ENCODE data around the gene IL7R. TPM values are rescaled to one million over a fixed set of nuclear protein-coding genes. Genes with fewer than 3 reads are reported as not detected.
A peak's percentile ranks its signal among the peaks of the same experiment; 100 is the strongest.

IL7R gene
- total and polyA plus RNA-seq, 10 of the 15 experiments (the other 5 are each of a cell fraction or from before 2014, with no cell fraction given) = 0.40 to 21.1 (median 0.85) TPM

GRCh38 chr5:35921930-35922329 is 65.2 kb downstream of the IL7R start:
- intact Hi-C loops (cut with micrococcal nuclease; ENCODE audit: unreplicated experiment) (loop anchor here (10.0 kb wide), 1 partner anchor 487 kb away; no protein-coding TSS in a partner anchor), in situ Hi-C loops (cut with MboI) (loop anchor here (5.0 kb wide), 3 partner anchors 145 to 830 kb away; no protein-coding TSS in a partner anchor)
- H3K27ac ChIP-seq (ENCODE audit: control insufficient read depth, insufficient read depth) = no peak overlapping the region
- no peak for FAIRE-seq
- no peaks in the 10 kb centered on the region for H4K20me1 ChIP-seq (ENCODE audit: control insufficient read depth, insufficient read depth)
- ChIA-PET SMC1A (ENCODE audit: uncharacterized antibody, unreplicated experiment) (interaction anchor here (1.0 to 13.1 kb wide), 7 partner anchors 15 to 153 kb away, joined by 3 to 276 read pairs (median 4); no protein-coding TSS in a partner anchor), POLR2A (no interaction called here), RAD21 (ENCODE audit: unreplicated experiment) (interaction anchor here (0.7 to 3.4 kb wide), 6 partner anchors 22 to 1842 kb away, joined by 3 to 24 read pairs (median 4); no protein-coding TSS in a partner anchor), CTCF (interaction anchor here (0.7 to 16.3 kb wide), 13 partner anchors 13 to 645 kb away, joined by 3 to 359 read pairs (median 3); partner anchors contain the start of gene SPEF2)
- DNase-seq (ENCODE audit: low read depth, low spot score) = no peak
- no peak for ATAC-seq
- no peak overlapping the region for H3K4me2 ChIP-seq (ENCODE audit: control insufficient read depth, insufficient read depth)
- no peaks in the 10 kb centered on the region; a peak in 1 of 4 replicates for H3K27me3 ChIP-seq (replicated peaks in 1 of 2; ENCODE audit: control insufficient read depth in 2 of 2, insufficient read depth in 2 of 2, low read length in 1 of 2)
- H3K36me3 ChIP-seq (ENCODE audit: control insufficient read depth in 2 of 2, insufficient read depth in 2 of 2, low read length in 1 of 2) = no peaks in the 10 kb centered on the region
- no peak overlapping the region for H3K4me3 ChIP-seq
- 2% methylated on average over 5 of the region's 5 CpGs for WGBS (ENCODE audit: insufficient coverage, insufficient replicate concordance, low lambda C conversion rate, missing lambda C conversion rate)
- H3K79me2 ChIP-seq (ENCODE audit: control insufficient read depth, insufficient read depth, low read length) = no peaks in the 10 kb centered on the region
- peaks cover 4% of the 10 kb centered on the region; the same call in 1 of the 2 replicates for H3K4me1 ChIP-seq (ENCODE audit: control insufficient read depth, insufficient read depth, low read length)
- no peak overlapping the region for H3K9ac ChIP-seq (ENCODE audit: control insufficient read depth, insufficient read depth, low read length)
- H3K9me3 ChIP-seq (replicated peaks; ENCODE audit: control insufficient read depth, insufficient read depth, low read length) = peaks cover 4% of the 10 kb centered on the region; the same call in 2 of the 3 replicates
- no peak overlapping the region for H2AFZ ChIP-seq (ENCODE audit: control insufficient read depth, low read depth, low read length)
- BruUV-seq (replicated peaks) = no TSS peak
- TF ChIP-seq ZBTB33 (IDR thresholded peaks at IDR 0.05) = no peak
- TF ChIP-seq ZNF274 (IDR thresholded peaks at IDR 0.05; ENCODE audit: insufficient read depth, insufficient read length) = no peak
- TF ChIP-seq, protein P1, sequence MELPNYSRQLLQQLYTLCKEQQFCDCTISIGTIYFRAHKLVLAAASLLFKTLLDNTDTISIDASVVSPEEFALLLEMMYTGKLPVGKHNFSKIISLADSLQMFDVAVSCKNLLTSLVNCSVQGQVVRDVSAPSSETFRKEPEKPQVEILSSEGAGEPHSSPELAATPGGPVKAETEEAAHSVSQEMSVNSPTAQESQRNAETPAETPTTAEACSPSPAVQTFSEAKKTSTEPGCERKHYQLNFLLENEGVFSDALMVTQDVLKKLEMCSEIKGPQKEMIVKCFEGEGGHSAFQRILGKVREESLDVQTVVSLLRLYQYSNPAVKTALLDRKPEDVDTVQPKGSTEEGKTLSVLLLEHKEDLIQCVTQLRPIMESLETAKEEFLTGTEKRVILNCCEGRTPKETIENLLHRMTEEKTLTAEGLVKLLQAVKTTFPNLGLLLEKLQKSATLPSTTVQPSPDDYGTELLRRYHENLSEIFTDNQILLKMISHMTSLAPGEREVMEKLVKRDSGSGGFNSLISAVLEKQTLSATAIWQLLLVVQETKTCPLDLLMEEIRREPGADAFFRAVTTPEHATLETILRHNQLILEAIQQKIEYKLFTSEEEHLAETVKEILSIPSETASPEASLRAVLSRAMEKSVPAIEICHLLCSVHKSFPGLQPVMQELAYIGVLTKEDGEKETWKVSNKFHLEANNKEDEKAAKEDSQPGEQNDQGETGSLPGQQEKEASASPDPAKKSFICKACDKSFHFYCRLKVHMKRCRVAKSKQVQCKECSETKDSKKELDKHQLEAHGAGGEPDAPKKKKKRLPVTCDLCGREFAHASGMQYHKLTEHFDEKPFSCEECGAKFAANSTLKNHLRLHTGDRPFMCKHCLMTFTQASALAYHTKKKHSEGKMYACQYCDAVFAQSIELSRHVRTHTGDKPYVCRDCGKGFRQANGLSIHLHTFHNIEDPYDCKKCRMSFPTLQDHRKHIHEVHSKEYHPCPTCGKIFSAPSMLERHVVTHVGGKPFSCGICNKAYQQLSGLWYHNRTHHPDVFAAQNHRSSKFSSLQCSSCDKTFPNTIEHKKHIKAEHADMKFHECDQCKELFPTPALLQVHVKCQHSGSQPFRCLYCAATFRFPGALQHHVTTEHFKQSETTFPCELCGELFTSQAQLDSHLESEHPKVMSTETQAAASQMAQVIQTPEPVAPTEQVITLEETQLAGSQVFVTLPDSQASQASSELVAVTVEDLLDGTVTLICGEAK (IDR thresholded peaks at IDR 0.05; ENCODE audit: borderline replicate concordance) = no peak
- no peak for TF ChIP-seq ELK1 (IDR thresholded peaks at IDR 0.05; ENCODE audit: low read depth, low read length)
- TF ChIP-seq, protein P2, sequence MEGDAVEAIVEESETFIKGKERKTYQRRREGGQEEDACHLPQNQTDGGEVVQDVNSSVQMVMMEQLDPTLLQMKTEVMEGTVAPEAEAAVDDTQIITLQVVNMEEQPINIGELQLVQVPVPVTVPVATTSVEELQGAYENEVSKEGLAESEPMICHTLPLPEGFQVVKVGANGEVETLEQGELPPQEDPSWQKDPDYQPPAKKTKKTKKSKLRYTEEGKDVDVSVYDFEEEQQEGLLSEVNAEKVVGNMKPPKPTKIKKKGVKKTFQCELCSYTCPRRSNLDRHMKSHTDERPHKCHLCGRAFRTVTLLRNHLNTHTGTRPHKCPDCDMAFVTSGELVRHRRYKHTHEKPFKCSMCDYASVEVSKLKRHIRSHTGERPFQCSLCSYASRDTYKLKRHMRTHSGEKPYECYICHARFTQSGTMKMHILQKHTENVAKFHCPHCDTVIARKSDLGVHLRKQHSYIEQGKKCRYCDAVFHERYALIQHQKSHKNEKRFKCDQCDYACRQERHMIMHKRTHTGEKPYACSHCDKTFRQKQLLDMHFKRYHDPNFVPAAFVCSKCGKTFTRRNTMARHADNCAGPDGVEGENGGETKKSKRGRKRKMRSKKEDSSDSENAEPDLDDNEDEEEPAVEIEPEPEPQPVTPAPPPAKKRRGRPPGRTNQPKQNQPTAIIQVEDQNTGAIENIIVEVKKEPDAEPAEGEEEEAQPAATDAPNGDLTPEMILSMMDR (IDR thresholded peaks at IDR 0.05 in 2 of 3, conservative IDR thresholded peaks at IDR 0.05 in 1 of 3; ENCODE audit: control insufficient read depth in 2 of 3, extremely low read depth in 1 of 3, insufficient read depth in 1 of 3, low read depth in 3 of 3, low read length in 3 of 3) = peak in 2 of 3 experiments; percentile 13 to 33; a peak in 3 of 6 replicates
- no peak for TF ChIP-seq IRF3 (IDR thresholded peaks at IDR 0.05)
- TF ChIP-seq CHD2 (IDR thresholded peaks at IDR 0.05; ENCODE audit: borderline replicate concordance, low read depth, low read length) = no peak
- TF ChIP-seq SMC3 (IDR thresholded peaks at IDR 0.05; ENCODE audit: borderline replicate concordance, low read length) = 0 out of 2 replicates have a peak, but pooled peaks have one; percentile 6
- TF ChIP-seq ZNF384 (IDR thresholded peaks at IDR 0.05; ENCODE audit: borderline replicate concordance, low read depth, low read length) = peak; percentile 72; the same call in 1 of the 2 replicates
- peak; percentile 44 for TF ChIP-seq RAD21 (IDR thresholded peaks at IDR 0.05; ENCODE audit: insufficient read depth, low read depth, low read length)
- TF ChIP-seq NFIC (IDR thresholded peaks at IDR 0.05; ENCODE audit: low read depth, low read length) = no peak
- TF ChIP-seq SREBF2 (IDR thresholded peaks at IDR 0.05; ENCODE audit: low read length) = no peak
- TF ChIP-seq JUND (IDR thresholded peaks at IDR 0.05; ENCODE audit: low read depth, low read length) = no peak

Data from GM12878 (cell line).